ENCODE results near the gene ARHGEF4.
"Not testable (repeated sequence)": the region's sequence is repeated elsewhere in the genome, so short reads cannot be mapped to it uniquely, and the experiment has no call there.

Gene ARHGEF4

GRCh38 chr2:130991446-130991845 lies 154.7 kb downstream of the ARHGEF4 start:
- not testable (repeated sequence) for H3K9me3 ChIP-seq (ENCODE audit: control insufficient read depth, low read length)
- WGBS, 2 experiments, result 94% methylated on average over 32 of the region's 32 CpGs

DNA sequence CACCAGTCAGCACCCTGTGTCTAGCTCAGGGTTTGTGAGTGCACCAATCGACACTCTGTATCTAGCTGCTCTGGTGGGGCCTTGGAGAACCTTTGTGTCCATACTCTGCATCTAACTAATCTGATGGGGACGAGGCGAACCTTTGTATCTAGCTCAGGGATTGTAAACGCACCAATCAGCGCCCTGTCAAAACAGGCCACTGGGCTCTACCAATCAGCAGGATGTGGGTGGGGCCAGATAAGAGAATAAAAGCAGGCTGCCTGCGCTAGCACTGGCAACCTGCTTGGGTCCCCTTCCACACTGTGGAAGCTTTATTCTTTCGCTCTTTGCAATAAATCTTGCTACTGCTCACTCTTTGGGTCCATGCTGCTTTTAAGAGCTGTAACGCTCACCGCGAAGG lies 155.3 kb downstream of the ARHGEF4 start:
- 96 to 97% methylated on average over 10 of the region's 10 CpGs for WGBS, 2 experiments
- not testable (repeated sequence) for H3K36me3 ChIP-seq (ENCODE audit: control insufficient read depth, insufficient read depth, low read length); H3K4me3 ChIP-seq (ENCODE audit: insufficient read depth, low read depth, low read length); H3K27ac ChIP-seq (ENCODE audit: insufficient read depth, low read depth, low read length, poor library complexity, severe bottlenecking); H3K9me3 ChIP-seq (ENCODE audit: control insufficient read depth, low read length); H3K27me3 ChIP-seq (ENCODE audit: control insufficient read depth, insufficient read depth, low read length, poor library complexity, severe bottlenecking); H3K4me1 ChIP-seq (ENCODE audit: control insufficient read depth, insufficient read depth, low read length)

More at GRCh38 chr2:130991446-130991845, 154.7 kb downstream of the ARHGEF4 start:
- H3K36me3 ChIP-seq (ENCODE audit: control insufficient read depth, insufficient read depth, low read length); H3K27me3 ChIP-seq (ENCODE audit: control insufficient read depth, insufficient read depth, low read length, poor library complexity, severe bottlenecking); H3K4me3 ChIP-seq (ENCODE audit: insufficient read depth, low read depth, low read length); H3K4me1 ChIP-seq (ENCODE audit: control insufficient read depth, insufficient read depth, low read length); H3K27ac ChIP-seq (ENCODE audit: insufficient read depth, low read depth, low read length, poor library complexity, severe bottlenecking): not testable (repeated sequence)

GRCh38 chr2:130996691-130997090 lies 160.0 kb downstream of the ARHGEF4 start:
- Histone ChIP-seq H3K27ac (ENCODE audit: insufficient read depth, low read depth, low read length, poor library complexity, severe bottlenecking) (no peak overlapping the region), H3K9me3 (ENCODE audit: control insufficient read depth, low read length) (no peaks in the 10 kb centered on the region), H3K4me3 (ENCODE audit: insufficient read depth, low read depth, low read length) (no peak overlapping the region), H3K4me1 (ENCODE audit: control insufficient read depth, insufficient read depth, low read length) (no peaks in the 10 kb centered on the region), H3K36me3 (ENCODE audit: control insufficient read depth, insufficient read depth, low read length) (no peaks in the 10 kb centered on the region), H3K27me3 (ENCODE audit: control insufficient read depth, insufficient read depth, low read length, poor library complexity, severe bottlenecking) (no peaks in the 10 kb centered on the region)
- 83 to 100% methylated on average over 2 to 3 of the region's 3 CpGs for WGBS, 2 experiments

DNA sequence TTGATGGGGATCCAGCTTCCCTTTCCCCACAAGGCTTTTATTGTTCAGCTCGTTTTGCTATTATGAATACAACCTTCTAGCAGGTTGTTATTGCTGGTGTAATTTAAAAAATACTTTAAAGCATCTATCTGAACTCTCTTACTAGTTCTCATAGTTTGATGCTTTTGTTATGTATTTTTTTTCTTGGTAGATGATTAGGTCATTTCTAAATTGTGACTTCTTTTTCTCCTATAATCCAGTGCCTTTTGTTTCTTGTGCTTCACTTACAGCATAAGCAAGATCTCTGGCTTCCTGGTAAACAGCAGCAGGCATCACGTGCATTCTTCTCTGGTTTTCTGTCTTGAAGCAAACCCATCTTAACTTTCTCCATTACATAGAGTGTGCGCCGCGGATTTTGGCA lies 160.5 kb downstream of the ARHGEF4 start:
- Histone ChIP-seq H3K4me1 (ENCODE audit: control insufficient read depth, insufficient read depth, low read length) (no peaks in the 10 kb centered on the region), H3K9me3 (ENCODE audit: control insufficient read depth, low read length) (no peaks in the 10 kb centered on the region), H3K4me3 (ENCODE audit: insufficient read depth, low read depth, low read length) (no peak overlapping the region), H3K36me3 (ENCODE audit: control insufficient read depth, insufficient read depth, low read length) (no peaks in the 10 kb centered on the region), H3K27ac (ENCODE audit: insufficient read depth, low read depth, low read length, poor library complexity, severe bottlenecking) (no peak overlapping the region), H3K27me3 (ENCODE audit: control insufficient read depth, insufficient read depth, low read length, poor library complexity, severe bottlenecking) (no peaks in the 10 kb centered on the region)
- WGBS, 2 experiments, result 82 to 87% methylated on average over 4 of the region's 5 CpGs

- H3K27ac ChIP-seq (ENCODE audit: insufficient read depth, low read depth, low read length, poor library complexity, severe bottlenecking), result no peak overlapping the region
- H3K4me3 ChIP-seq (ENCODE audit: insufficient read depth, low read depth, low read length), result no peak overlapping the region
- WGBS, 2 experiments, result 85 to 89% methylated on average over 5 to 6 of the region's 6 CpGs
- H3K9me3 ChIP-seq (ENCODE audit: control insufficient read depth, low read length), result no peaks in the 10 kb centered on the region
- H3K27me3 ChIP-seq (ENCODE audit: control insufficient read depth, insufficient read depth, low read length, poor library complexity, severe bottlenecking), result no peaks in the 10 kb centered on the region
- H3K4me1 ChIP-seq (ENCODE audit: control insufficient read depth, insufficient read depth, low read length), result no peaks in the 10 kb centered on the region
- no peaks in the 10 kb centered on the region for H3K36me3 ChIP-seq (ENCODE audit: control insufficient read depth, insufficient read depth, low read length)
Observed at GRCh38 chr2:130998561-130998960, 161.8 kb downstream of the ARHGEF4 start.

DNA sequence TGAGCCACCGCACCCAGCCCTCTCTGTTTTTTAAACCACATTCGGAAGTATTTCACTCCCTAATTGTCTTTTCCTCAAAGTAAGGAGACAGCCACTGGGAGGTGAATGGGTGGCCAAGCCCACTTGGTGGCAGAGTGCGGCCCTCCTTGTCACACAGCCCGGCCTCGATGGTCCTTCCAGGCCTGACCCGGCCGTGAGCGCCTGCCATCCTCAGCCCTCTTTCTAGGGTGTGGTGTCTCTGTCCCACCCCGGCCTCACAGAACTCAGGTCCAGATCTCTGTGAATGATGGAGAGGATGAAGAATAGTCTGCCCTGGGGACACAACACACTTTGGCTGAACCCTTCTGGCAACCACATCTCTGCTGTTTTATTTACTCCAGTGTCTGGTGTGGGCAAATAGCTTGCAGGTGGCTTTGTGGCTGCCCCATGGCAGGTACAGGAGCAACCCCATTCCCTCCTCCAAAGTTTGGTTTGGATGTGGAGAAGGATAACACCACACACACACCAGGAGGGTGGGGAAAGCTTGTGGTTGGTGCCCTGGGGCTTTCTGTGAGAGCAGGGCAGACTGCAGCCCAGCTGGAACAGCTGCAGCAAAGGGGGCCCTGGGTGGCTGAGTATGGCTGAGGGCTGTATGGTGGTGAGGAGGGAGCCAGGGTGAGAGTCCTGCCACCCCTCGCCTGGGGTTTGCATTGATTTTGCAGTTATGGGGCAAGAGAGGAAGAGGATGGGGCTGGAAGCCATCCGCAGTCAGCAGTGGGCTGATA lies 167.9 kb downstream of the ARHGEF4 start:
- Histone ChIP-seq H3K27ac (ENCODE audit: insufficient read depth, low read depth, low read length, poor library complexity, severe bottlenecking) (no peak overlapping the region), H3K27me3 (ENCODE audit: control insufficient read depth, insufficient read depth, low read length, poor library complexity, severe bottlenecking) (no peaks in the 10 kb centered on the region), H3K4me3 (ENCODE audit: insufficient read depth, low read depth, low read length) (no peak overlapping the region), H3K36me3 (ENCODE audit: control insufficient read depth, insufficient read depth, low read length) (no peaks in the 10 kb centered on the region), H3K4me1 (ENCODE audit: control insufficient read depth, insufficient read depth, low read length) (no peaks in the 10 kb centered on the region), H3K9me3 (ENCODE audit: control insufficient read depth, low read length) (no peaks in the 10 kb centered on the region)
- WGBS, 2 experiments, result 93 to 95% methylated on average over 11 of the region's 11 CpGs

GRCh38 chr2:131005216-131005935 lies 168.7 kb downstream of the ARHGEF4 start:
- Histone ChIP-seq H3K36me3 (ENCODE audit: control insufficient read depth, insufficient read depth, low read length) (no peaks in the 10 kb centered on the region), H3K4me3 (ENCODE audit: insufficient read depth, low read depth, low read length) (no peak overlapping the region), H3K4me1 (ENCODE audit: control insufficient read depth, insufficient read depth, low read length) (no peaks in the 10 kb centered on the region), H3K27me3 (ENCODE audit: control insufficient read depth, insufficient read depth, low read length, poor library complexity, severe bottlenecking) (no peaks in the 10 kb centered on the region), H3K27ac (ENCODE audit: insufficient read depth, low read depth, low read length, poor library complexity, severe bottlenecking) (no peak overlapping the region), H3K9me3 (ENCODE audit: control insufficient read depth, low read length) (no peaks in the 10 kb centered on the region)
- WGBS, 2 experiments, result 93% methylated on average over 16 of the region's 16 CpGs

DNA sequence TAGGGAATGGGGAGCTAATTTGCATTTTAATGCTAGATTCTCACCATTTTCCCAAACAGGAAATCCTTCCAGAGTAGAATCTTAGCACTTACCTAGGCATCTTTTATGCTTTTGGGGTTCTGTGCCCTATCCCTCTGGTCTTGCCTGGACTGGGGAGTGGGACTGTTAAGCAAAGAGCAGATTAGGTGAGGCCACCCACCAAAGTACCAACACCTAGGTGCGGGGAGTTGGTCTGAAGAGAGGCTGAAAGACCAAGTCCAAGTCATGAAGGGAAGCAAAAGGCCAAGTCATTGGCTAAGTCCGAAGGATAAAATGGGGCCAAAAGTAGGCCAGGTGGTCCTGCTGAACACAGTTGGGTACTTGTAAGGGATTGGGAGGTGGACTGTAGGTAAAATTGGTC lies 169.8 kb downstream of the ARHGEF4 start:
- Histone ChIP-seq H3K9me3 (ENCODE audit: control insufficient read depth, low read length) (no peaks in the 10 kb centered on the region), H3K27ac (ENCODE audit: insufficient read depth, low read depth, low read length, poor library complexity, severe bottlenecking) (no peak overlapping the region), H3K36me3 (ENCODE audit: control insufficient read depth, insufficient read depth, low read length) (no peaks in the 10 kb centered on the region), H3K4me3 (ENCODE audit: insufficient read depth, low read depth, low read length) (no peak overlapping the region), H3K27me3 (ENCODE audit: control insufficient read depth, insufficient read depth, low read length, poor library complexity, severe bottlenecking) (no peaks in the 10 kb centered on the region), H3K4me1 (ENCODE audit: control insufficient read depth, insufficient read depth, low read length) (no peaks in the 10 kb centered on the region)
- WGBS, 2 experiments, result 98 to 99% methylated on average over 2 of the region's 2 CpGs

DNA sequence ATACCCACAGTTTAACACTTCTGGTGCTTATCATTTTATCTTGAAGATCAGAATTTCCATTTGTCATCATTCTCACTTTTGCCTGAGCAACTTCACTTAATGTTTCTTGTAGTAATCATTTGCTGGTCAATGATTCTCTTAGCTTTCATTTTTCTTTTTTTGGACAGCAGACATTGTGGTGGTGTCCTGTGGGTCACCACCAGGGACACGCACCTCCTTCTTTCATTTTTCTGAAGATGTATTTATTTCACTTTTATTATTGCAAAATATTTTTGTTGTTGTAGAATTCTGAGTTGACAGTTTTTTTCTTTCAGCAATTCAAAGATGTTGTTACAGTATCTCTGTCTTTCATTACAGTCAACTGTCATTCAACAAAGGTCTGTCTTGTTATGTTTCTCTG lies 172.3 kb downstream of the ARHGEF4 start:
- Histone ChIP-seq H3K27me3 (ENCODE audit: control insufficient read depth, insufficient read depth, low read length, poor library complexity, severe bottlenecking) (no peaks in the 10 kb centered on the region), H3K9me3 (ENCODE audit: control insufficient read depth, low read length) (no peaks in the 10 kb centered on the region), H3K36me3 (ENCODE audit: control insufficient read depth, insufficient read depth, low read length) (no peaks in the 10 kb centered on the region), H3K4me3 (ENCODE audit: insufficient read depth, low read depth, low read length) (no peak overlapping the region), H3K27ac (ENCODE audit: insufficient read depth, low read depth, low read length, poor library complexity, severe bottlenecking) (no peak overlapping the region), H3K4me1 (ENCODE audit: control insufficient read depth, insufficient read depth, low read length) (no peaks in the 10 kb centered on the region)
- WGBS, 2 experiments, result no CpG with 5 or more reads among the region's 1 CpG

DNA sequence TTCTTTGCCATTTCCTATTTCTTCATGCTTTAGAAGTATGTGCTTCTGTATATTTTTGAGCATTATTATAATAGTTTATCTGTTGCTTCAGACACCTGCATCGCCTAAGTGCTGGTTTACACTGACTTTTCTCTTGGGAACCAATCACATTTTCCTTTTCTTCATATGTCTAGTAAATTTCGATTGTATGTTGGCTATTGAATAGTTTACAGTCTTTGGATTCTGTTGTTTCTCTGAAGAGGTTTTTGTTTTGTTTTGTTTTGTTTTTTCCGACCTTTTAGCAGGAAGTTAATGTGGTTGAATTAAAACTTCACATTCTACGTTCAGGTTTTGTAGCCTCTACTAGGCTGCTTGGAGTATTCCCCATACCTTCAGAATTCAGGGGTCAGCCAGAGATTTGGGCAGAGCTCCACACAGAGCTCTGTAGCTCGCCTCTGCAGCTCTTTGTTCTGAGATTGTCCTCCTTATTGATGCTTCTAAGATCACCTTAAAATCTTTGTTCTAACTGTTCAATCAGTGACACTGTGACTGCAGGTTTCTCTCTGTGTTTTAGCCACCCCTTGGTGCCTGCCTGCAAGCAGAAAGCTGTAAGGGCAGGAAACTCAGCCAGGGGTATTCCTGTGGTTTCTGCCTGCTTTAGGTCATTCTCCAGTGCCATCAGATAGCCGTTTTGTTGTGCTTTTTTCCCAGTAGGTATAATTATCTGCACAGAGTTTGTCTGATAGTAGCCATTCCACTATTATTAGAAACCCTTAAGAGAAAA lies 173.2 kb downstream of the ARHGEF4 start:
- Histone ChIP-seq H3K4me1 (ENCODE audit: control insufficient read depth, insufficient read depth, low read length) (no peaks in the 10 kb centered on the region), H3K36me3 (ENCODE audit: control insufficient read depth, insufficient read depth, low read length) (no peaks in the 10 kb centered on the region), H3K27me3 (ENCODE audit: control insufficient read depth, insufficient read depth, low read length, poor library complexity, severe bottlenecking) (no peaks in the 10 kb centered on the region), H3K4me3 (ENCODE audit: insufficient read depth, low read depth, low read length) (no peak overlapping the region), H3K27ac (ENCODE audit: insufficient read depth, low read depth, low read length, poor library complexity, severe bottlenecking) (no peak overlapping the region), H3K9me3 (ENCODE audit: control insufficient read depth, low read length) (no peaks in the 10 kb centered on the region)
- WGBS, 2 experiments, result 86% methylated on average over 4 to 6 of the region's 6 CpGs
